ENCODE data around the gene ENTPD1. TPM values are rescaled to one million over a fixed set of nuclear protein-coding genes. Genes with fewer than 3 reads are reported as not detected.
A peak's percentile ranks its signal among the peaks of the same experiment; 100 is the strongest.

The ENTPD1 gene
- total and polyA plus RNA-seq, 2 experiments from 2014 or later: 0.95 to 1.6 TPM

- TF ChIP-seq, protein P1, sequence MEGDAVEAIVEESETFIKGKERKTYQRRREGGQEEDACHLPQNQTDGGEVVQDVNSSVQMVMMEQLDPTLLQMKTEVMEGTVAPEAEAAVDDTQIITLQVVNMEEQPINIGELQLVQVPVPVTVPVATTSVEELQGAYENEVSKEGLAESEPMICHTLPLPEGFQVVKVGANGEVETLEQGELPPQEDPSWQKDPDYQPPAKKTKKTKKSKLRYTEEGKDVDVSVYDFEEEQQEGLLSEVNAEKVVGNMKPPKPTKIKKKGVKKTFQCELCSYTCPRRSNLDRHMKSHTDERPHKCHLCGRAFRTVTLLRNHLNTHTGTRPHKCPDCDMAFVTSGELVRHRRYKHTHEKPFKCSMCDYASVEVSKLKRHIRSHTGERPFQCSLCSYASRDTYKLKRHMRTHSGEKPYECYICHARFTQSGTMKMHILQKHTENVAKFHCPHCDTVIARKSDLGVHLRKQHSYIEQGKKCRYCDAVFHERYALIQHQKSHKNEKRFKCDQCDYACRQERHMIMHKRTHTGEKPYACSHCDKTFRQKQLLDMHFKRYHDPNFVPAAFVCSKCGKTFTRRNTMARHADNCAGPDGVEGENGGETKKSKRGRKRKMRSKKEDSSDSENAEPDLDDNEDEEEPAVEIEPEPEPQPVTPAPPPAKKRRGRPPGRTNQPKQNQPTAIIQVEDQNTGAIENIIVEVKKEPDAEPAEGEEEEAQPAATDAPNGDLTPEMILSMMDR (IDR thresholded peaks at IDR 0.05; ENCODE audit: low read depth, low read length): no peak
- no peaks in the 10 kb centered on the region for H3K27me3 ChIP-seq
- no peak overlapping the region for H3K27ac ChIP-seq
- DNase-seq (ENCODE audit: low read depth in 1 of 2, low spot score in 1 of 2): no peak
- H3K4me1 ChIP-seq (ENCODE audit: low read depth): no peaks in the 10 kb centered on the region
- H3K36me3 ChIP-seq: no peaks in the 10 kb centered on the region
- no peaks in the 10 kb centered on the region for H3K9me3 ChIP-seq (ENCODE audit: low read depth)
- no peak overlapping the region for H3K4me3 ChIP-seq
Measured at GRCh38 chr10:95840121-95840520, 84.2 kb downstream of the ENTPD1 start.

DNA sequence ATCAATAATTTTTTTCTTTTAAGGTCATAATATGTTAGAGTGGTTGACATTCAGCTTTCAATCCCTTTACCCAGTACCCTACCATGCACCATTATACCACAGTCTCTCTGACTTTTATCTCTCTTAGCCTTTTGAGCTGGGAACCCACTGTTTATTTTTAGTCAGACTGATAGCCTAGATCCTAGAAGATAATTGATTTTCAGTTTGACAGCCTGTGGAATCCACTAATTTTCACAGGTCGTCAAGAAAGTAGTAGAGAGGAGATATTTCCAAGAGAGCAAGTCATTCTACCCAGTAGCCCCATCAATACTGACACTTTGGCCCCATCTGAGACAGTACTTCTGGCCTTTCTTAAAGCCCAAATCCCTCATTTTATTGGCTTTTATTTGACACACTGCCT lies 84.7 kb downstream of the ENTPD1 start:
- Histone ChIP-seq H3K4me3 (no peak overlapping the region), H3K9me3 (ENCODE audit: low read depth) (no peaks in the 10 kb centered on the region), H3K27ac (no peak overlapping the region), H3K36me3 (no peaks in the 10 kb centered on the region), H3K4me1 (ENCODE audit: low read depth) (no peaks in the 10 kb centered on the region), H3K27me3 (no peaks in the 10 kb centered on the region)
- TF ChIP-seq, protein P1 (IDR thresholded peaks at IDR 0.05; ENCODE audit: low read depth, low read length): no peak
- DNase-seq (ENCODE audit: low read depth in 1 of 2, low spot score in 1 of 2): no peak

DNA sequence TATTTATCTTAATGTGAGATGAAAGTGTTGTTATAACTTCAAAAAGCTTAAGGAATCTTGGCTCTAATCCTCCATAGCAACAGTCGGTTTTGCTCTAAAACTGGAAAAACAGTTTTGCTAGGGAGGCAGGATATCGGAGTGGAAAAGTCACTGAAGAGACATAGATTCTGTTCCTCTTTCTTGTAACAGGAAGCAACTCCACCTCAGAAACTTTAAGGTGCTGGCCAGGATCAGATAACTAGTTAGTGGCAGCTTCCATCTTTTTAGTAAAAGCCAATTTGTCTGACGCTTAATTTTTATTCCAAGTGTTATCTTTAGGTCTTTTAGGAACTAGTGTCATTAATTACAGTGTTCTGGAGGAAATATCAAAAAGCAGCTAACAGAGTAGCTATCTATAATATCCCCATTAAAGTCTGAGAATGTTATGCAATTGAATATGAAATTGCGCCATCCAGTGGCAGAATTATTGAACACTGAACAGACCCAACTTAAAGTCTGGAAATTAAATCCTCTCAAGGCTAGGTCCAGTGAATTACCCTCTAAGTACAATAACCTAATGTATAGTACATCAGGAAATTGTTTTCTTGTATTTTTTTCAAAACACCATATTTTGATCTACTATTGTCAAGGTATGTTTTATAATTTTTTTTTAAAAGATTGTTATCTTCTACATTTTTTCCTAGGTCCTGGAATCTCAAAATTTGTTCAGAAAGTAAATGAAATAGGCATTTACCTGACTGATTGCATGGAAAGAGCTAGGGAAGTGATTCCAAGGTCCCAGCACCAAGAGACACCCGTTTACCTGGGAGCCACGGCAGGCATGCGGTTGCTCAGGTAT lies 85.9 kb downstream of the ENTPD1 start:
- Histone ChIP-seq H3K27ac (no peak overlapping the region), H3K4me1 (ENCODE audit: low read depth) (no peaks in the 10 kb centered on the region), H3K27me3 (no peaks in the 10 kb centered on the region), H3K4me3 (no peak overlapping the region), H3K36me3 (no peaks in the 10 kb centered on the region), H3K9me3 (ENCODE audit: low read depth) (no peaks in the 10 kb centered on the region)
- TF ChIP-seq, protein P1 (IDR thresholded peaks at IDR 0.05; ENCODE audit: low read depth, low read length): peak; percentile 53
- DNase-seq (ENCODE audit: low read depth in 1 of 2, low spot score in 1 of 2): peak; percentile 69 to 84

DNA sequence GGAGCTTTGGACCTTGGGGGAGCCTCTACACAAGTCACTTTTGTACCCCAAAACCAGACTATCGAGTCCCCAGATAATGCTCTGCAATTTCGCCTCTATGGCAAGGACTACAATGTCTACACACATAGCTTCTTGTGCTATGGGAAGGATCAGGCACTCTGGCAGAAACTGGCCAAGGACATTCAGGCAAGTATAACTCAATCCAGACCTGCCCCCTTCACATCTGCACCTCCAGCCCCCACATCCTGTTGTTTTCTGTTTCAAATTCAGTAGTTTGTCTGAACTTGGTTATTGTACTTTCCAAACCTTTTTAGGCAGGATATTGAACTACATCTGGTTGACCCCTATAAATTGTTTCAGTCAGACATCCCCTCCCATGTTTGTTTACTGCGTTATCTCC lies 89.4 kb downstream of the ENTPD1 start:
- H3K27ac ChIP-seq: no peak overlapping the region
- DNase-seq (ENCODE audit: low read depth in 1 of 2, low spot score in 1 of 2): no peak
- H3K9me3 ChIP-seq (ENCODE audit: low read depth): no peaks in the 10 kb centered on the region
- no peak overlapping the region for H3K4me3 ChIP-seq
- TF ChIP-seq, protein P1 (IDR thresholded peaks at IDR 0.05; ENCODE audit: low read depth, low read length): no peak
- no peaks in the 10 kb centered on the region for H3K36me3 ChIP-seq
- H3K4me1 ChIP-seq (ENCODE audit: low read depth): no peaks in the 10 kb centered on the region
- H3K27me3 ChIP-seq: no peaks in the 10 kb centered on the region

GRCh38 chr10:95847007-95847406 lies 91.0 kb downstream of the ENTPD1 start:
- no peaks in the 10 kb centered on the region for H3K4me1 ChIP-seq (ENCODE audit: low read depth)

More at GRCh38 chr10:95847007-95847406, 91.0 kb downstream of the ENTPD1 start:
- Histone ChIP-seq H3K4me3 (no peak overlapping the region), H3K9me3 (ENCODE audit: low read depth) (no peaks in the 10 kb centered on the region), H3K36me3 (no peaks in the 10 kb centered on the region), H3K27ac (no peak overlapping the region), H3K27me3 (no peaks in the 10 kb centered on the region)
- DNase-seq (ENCODE audit: low read depth in 1 of 2, low spot score in 1 of 2): no peak
- TF ChIP-seq, protein P1 (IDR thresholded peaks at IDR 0.05; ENCODE audit: low read depth, low read length): no peak

Measured in cardiac muscle cell (in vitro differentiated cells and primary cell).